Uterus (tissue), 2 donors: ENCODE results near the gene ZNF628.

ENCODE experiments used
- POLR2A ChIP-seq, 2 donors: fragments of 450-650 bp; IDR thresholded peaks; one replicate each; pipeline ENCODE4 v1.6.1; 2016; ENCODE audit warnings: antibody characterized with exemption in 2 of 2, mild to moderate bottlenecking in 1 of 2, moderate library complexity in 1 of 2
- TF ChIP-seq, protein P1 (sequence below), 4 experiments: fragments of 200-600 bp in 2 of 4; fragments of 450-650 bp in 2 of 4; sonication (generic) in 2 of 4; IDR thresholded peaks; one replicate each; pipeline ENCODE4 v1.5.1; 2016 to 2019; ENCODE audit warnings: antibody characterized with exemption in 4 of 4, mild to moderate bottlenecking in 2 of 4, moderate library complexity in 1 of 4

DNA sequence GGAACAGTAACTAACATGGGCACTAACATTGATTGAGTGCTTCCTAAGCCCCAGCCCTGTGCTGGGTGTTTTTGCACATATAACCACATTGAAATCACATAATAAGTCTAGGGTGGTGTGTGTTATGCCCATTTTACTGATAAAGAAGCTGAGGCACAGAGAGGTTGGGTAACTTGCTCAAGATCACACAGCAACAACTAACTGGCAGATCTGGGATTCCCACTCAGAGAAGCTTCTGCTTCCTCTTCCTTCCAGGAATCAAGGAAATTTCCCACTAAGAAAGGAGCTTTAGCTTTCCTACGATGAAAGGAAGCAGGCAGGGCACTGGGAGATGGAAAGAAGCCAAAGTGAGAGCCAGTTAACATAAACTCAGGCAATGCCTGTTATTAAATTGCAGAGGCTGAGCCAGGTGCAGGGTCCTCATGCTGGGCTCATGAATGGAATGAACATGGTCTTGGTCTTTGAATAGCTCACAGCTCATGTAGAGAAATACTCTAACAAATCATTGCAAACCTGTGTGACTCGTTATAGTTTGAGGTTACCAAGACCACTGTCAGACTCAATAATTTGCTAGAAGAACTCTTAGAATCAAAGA is 21.9 kb downstream of the ZNF628 start:
- TF ChIP-seq, protein P1, sequence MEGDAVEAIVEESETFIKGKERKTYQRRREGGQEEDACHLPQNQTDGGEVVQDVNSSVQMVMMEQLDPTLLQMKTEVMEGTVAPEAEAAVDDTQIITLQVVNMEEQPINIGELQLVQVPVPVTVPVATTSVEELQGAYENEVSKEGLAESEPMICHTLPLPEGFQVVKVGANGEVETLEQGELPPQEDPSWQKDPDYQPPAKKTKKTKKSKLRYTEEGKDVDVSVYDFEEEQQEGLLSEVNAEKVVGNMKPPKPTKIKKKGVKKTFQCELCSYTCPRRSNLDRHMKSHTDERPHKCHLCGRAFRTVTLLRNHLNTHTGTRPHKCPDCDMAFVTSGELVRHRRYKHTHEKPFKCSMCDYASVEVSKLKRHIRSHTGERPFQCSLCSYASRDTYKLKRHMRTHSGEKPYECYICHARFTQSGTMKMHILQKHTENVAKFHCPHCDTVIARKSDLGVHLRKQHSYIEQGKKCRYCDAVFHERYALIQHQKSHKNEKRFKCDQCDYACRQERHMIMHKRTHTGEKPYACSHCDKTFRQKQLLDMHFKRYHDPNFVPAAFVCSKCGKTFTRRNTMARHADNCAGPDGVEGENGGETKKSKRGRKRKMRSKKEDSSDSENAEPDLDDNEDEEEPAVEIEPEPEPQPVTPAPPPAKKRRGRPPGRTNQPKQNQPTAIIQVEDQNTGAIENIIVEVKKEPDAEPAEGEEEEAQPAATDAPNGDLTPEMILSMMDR (IDR thresholded peaks at IDR 0.05) = no peak
- no peak for TF ChIP-seq POLR2A (IDR thresholded peaks at IDR 0.05)
